Measurements from ENCODE around the gene DNAJB8. TPM values are rescaled to one million over a fixed set of nuclear protein-coding genes. Genes with fewer than 3 reads are reported as not detected.

DNAJB8 gene
- total and polyA plus RNA-seq, 11 donors, result not detected

DNA sequence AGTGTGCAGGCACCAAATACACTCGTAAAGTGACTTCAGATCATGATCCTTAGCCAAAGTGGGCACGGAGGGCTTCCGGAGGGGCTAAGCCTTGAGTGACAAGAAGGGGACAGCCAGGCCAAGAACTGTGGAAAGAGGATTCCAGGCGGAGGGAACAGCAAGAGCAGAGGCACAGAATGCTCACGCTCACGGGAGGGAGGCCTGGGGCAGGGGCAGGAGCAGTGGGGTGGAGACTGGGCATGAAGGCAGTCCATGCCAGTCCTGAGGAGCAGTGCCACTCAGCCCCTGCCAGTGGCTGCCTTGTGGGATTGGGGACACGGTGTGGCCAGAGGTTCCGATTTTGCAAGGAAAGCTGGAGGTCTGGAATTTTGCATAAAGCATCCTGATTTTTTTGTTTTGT lies 36.0 kb downstream of the DNAJB8 start:
- no peak for ATAC-seq
- Histone ChIP-seq H3K27ac (no peak overlapping the region), H3K36me3 (no peaks in the 10 kb centered on the region), H3K9me3 (no peaks in the 10 kb centered on the region), H3K4me1 (peaks cover 0 to 25% (median 9%) of the 10 kb centered on the region in 12 donors), H3K27me3 (peaks cover 8 to 62% (median 27%) of the 10 kb centered on the region in 9 donors), H3K4me3 (no peak overlapping the region)
- intact Hi-C loops (cut with DNase I), result loop anchor here in 1 of 10 donors (5.0 kb wide), 1 partner anchor 47 kb away; no protein-coding TSS in a partner anchor
- no peak for TF ChIP-seq POLR2A (IDR thresholded peaks at IDR 0.05)
- 73 to 96% (median 84%) methylated on average over 8 of the region's 8 CpGs for WGBS, 4 donors
- DNase-seq, result no peak

DNA sequence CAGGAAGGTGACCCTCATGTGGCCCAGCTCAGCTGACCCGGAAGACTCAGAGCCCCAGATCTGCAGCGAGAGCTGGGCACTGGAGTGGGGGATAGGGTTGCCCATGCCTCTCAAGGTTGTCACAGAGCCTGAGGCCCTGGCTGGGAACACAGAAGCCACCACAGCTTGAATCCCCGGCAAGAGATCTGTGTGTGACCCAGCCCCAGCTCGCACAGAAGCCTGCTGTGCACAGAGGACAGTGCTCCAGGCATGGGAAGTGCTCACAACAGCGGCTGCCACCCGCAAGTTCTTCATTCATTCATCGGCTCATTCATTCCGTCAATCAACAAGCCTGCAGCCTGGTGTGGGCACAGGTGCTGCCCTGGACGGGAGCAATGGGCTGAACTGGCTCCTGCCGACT lies 36.4 kb downstream of the DNAJB8 start:
- intact Hi-C loops (cut with DNase I), result loop anchor here in 1 of 10 donors (5.0 kb wide), 1 partner anchor 47 kb away; no protein-coding TSS in a partner anchor
- H3K4me3 ChIP-seq, result no peak overlapping the region
- ATAC-seq, result no peak
- H3K36me3 ChIP-seq, result no peaks in the 10 kb centered on the region
- 74 to 87% (median 82%) methylated on average over 3 to 10 of the region's 10 CpGs for WGBS, 4 donors
- peaks cover 0 to 29% (median 9%) of the 10 kb centered on the region in 12 donors for H3K4me1 ChIP-seq
- no peak for DNase-seq
- H3K27ac ChIP-seq, result no peak overlapping the region
- H3K27me3 ChIP-seq, result peaks cover 8 to 62% (median 27%) of the 10 kb centered on the region in 9 donors
- no peaks in the 10 kb centered on the region for H3K9me3 ChIP-seq
- no peak for TF ChIP-seq CTCF (IDR thresholded peaks at IDR 0.05)
- no peak for TF ChIP-seq POLR2A (IDR thresholded peaks at IDR 0.05)

DNA sequence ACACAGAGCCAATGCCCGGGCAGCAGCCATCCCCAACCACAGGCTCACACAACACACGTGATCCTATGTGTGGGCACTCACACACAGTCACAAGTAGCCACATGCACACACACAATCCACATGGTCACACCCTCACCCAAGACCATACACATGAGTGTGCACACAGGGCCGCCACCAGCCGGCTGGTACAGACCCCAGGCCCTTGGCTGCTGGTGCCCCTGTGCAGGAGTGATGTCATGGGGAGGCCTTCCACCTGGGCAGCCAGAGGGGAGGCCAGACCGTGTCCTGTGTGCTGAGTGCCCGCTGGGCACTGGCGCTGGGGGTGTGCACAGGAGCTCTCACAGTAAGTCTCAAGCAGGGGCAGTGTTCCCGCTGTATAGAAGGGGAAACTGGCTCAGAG lies 36.9 kb downstream of the DNAJB8 start:
- intact Hi-C loops (cut with DNase I), result loop anchor here in 8 of 10 donors (2.0 to 10.0 kb wide), 8 partner anchors 48 to 332 kb away; no protein-coding TSS in a partner anchor
- no peak overlapping the region for H3K4me3 ChIP-seq
- peaks cover 8 to 62% (median 27%) of the 10 kb centered on the region in 9 donors for H3K27me3 ChIP-seq
- DNase-seq (no peak), ATAC-seq (no peak)
- peaks cover 0 to 29% (median 9%) of the 10 kb centered on the region in 12 donors for H3K4me1 ChIP-seq
- H3K9me3 ChIP-seq, result no peaks in the 10 kb centered on the region
- H3K36me3 ChIP-seq, result no peaks in the 10 kb centered on the region
- TF ChIP-seq POLR2A (IDR thresholded peaks at IDR 0.05), result no peak
- TF ChIP-seq CTCF (IDR thresholded peaks at IDR 0.05), result no peak
- no peak overlapping the region for H3K27ac ChIP-seq
- WGBS, 4 donors, result 91 to 95% (median 94%) methylated on average over 7 to 8 of the region's 8 CpGs

GRCh38 chr3:128429275-128429674 lies 37.4 kb downstream of the DNAJB8 start:
- H3K27ac ChIP-seq, result no peak overlapping the region
- intact Hi-C loops (cut with DNase I), result loop anchor here in 8 of 10 donors (2.0 to 10.0 kb wide), 7 partner anchors 53 to 332 kb away; no protein-coding TSS in a partner anchor
- WGBS, 4 donors, result 90 to 94% (median 93%) methylated on average over 10 to 15 of the region's 15 CpGs
- DNase-seq, result no peak
- ATAC-seq, result no peak
- no peaks in the 10 kb centered on the region for H3K36me3 ChIP-seq
- H3K9me3 ChIP-seq, result no peaks in the 10 kb centered on the region
- H3K27me3 ChIP-seq, result peaks cover 8 to 60% (median 27%) of the 10 kb centered on the region in 9 donors
- peaks cover 0 to 29% (median 9%) of the 10 kb centered on the region in 12 donors for H3K4me1 ChIP-seq
- TF ChIP-seq POLR2A (IDR thresholded peaks at IDR 0.05), result no peak
- no peak for TF ChIP-seq CTCF (IDR thresholded peaks at IDR 0.05)
- no peak overlapping the region for H3K4me3 ChIP-seq
